H1 (cell line): ENCODE measurements around the gene ZNF37A. TPM values are rescaled to one million over a fixed set of nuclear protein-coding genes. Genes with fewer than 3 reads are reported as not detected.

Experiments
- CTCF ChIA-PET: fragments of 300-600 bp; sonication (Branson Sonifier 250); formaldehyde crosslinking; loops from one replicate; lab custom pipeline; 2021; ENCODE audit not compliant: partially characterized antibody; lab: Charles Lee
- POLR2A ChIA-PET: fragments of 300-600 bp; sonication (Branson Sonifier 250); formaldehyde crosslinking; loops from one replicate; lab custom pipeline; 2021; ENCODE audit warnings: inconsistent platforms; ENCODE audit not compliant: partially characterized antibody; lab: Charles Lee
- DNase-seq, 2 experiments: peaks; one replicate each; pipeline versions ENCODE4 v3.0.0 to v3.0.0-alpha.2; 2010 to 2022; ENCODE audit warnings: low spot score in 2 of 2, low read depth in 1 of 2, mixed read lengths in 1 of 2
- FAIRE-seq: peaks from 2 replicates; lab custom pipeline; 2011; peaks lifted over from hg19 to GRCh38; lab: Jason Lieb, UNC
- H2AFZ ChIP-seq: 2 replicates; pipeline ENCODE4 v1.8.1; 2012; ENCODE audit warnings: low read length, inconsistent platforms
- H2AK5ac ChIP-seq: 2 replicates; pipeline ENCODE4 v1.6.1; 2013; ENCODE audit warnings: low read depth, low read length
- H2BK120ac ChIP-seq: replicated peaks from 2 replicates; pipeline ENCODE3; 2013; ENCODE audit warnings: low read depth, low read length, inconsistent platforms
- H2BK12ac ChIP-seq: 2 replicates; pipeline ENCODE4 v1.6.1; 2013; ENCODE audit warnings: low read depth, low read length
- H2BK15ac ChIP-seq: 2 replicates; pipeline ENCODE4 v1.6.1; 2013; ENCODE audit warnings: low read length
- H2BK20ac ChIP-seq: 2 replicates; pipeline ENCODE4 v1.6.1; 2013; ENCODE audit warnings: low read length
- H2BK5ac ChIP-seq: 2 replicates; pipeline ENCODE4 v1.6.1; 2013; ENCODE audit warnings: low read depth, low read length
- H3K14ac ChIP-seq: 2 replicates; pipeline ENCODE4 v1.6.1; 2013; ENCODE audit warnings: inconsistent platforms; ENCODE audit not compliant: insufficient read length
- H3K18ac ChIP-seq: 2 replicates; pipeline ENCODE4 v1.6.1; 2013; ENCODE audit warnings: low read length; ENCODE audit errors: extremely low read depth
- H3K23ac ChIP-seq: 2 replicates; pipeline ENCODE4 v1.6.1; 2013; ENCODE audit warnings: inconsistent platforms; ENCODE audit not compliant: insufficient read length
- H3K23me2 ChIP-seq: 2 replicates; pipeline ENCODE4 v1.6.1; 2013; ENCODE audit warnings: low read depth, low read length
- H3K27ac ChIP-seq: 2 replicates; pipeline ENCODE4 v1.6.1; 2011; ENCODE audit warnings: low read depth, low read length, inconsistent platforms
- H3K27me3 ChIP-seq, 4 experiments: replicated peaks in 1 of 4; 1 replicate in 1 of 4; 2 replicates in 3 of 4; pipeline versions ENCODE4 v1.6.1 to v1.8.1; 2011 to 2013; ENCODE audit warnings: low read length in 3 of 4, mild to moderate bottlenecking in 3 of 4, inconsistent platforms in 2 of 4, mixed read lengths in 2 of 4, moderate library complexity in 1 of 4; ENCODE audit not compliant: control insufficient read depth in 3 of 4, insufficient read depth in 3 of 4; ENCODE audit errors: extremely low read depth in 1 of 4
- H3K36me3 ChIP-seq, 4 experiments: 2 replicates each; pipeline versions ENCODE4 v1.6.1 to v1.8.1; 2011 to 2013; ENCODE audit warnings: mild to moderate bottlenecking in 4 of 4, low read length in 3 of 4, moderate library complexity in 2 of 4, control low read depth in 1 of 4, inconsistent platforms in 1 of 4; ENCODE audit not compliant: insufficient read depth in 4 of 4, control insufficient read depth in 2 of 4
- H3K4ac ChIP-seq: replicated peaks from 2 replicates; pipeline ENCODE3; 2013; ENCODE audit warnings: low read length, low read depth, mixed read lengths, inconsistent platforms; ENCODE audit not compliant: insufficient read length
- H3K4me1 ChIP-seq, 4 experiments: replicated peaks in 1 of 4; 1 replicate in 1 of 4; 2 replicates in 3 of 4; pipeline versions ENCODE4 v1.6.1 to v1.8.1; 2011 to 2013; ENCODE audit warnings: low read length in 3 of 4, inconsistent platforms in 2 of 4, mixed read lengths in 1 of 4; ENCODE audit not compliant: insufficient read depth in 4 of 4, control insufficient read depth in 3 of 4
- H3K4me2 ChIP-seq, 2 experiments: 2 replicates each; pipeline versions ENCODE4 v1.6.1 to v1.8.1; 2011 to 2013; ENCODE audit warnings: low read depth in 2 of 2, low read length in 2 of 2, control low read depth in 1 of 2, inconsistent platforms in 1 of 2, mild to moderate bottlenecking in 1 of 2; ENCODE audit not compliant: insufficient read depth in 1 of 2
- H3K4me3 ChIP-seq, 4 experiments: fragments of 200-600, 300-600 bp in 1 of 4; sonication (generic), shearing (Covaris generic), sonication (Bioruptor Twin) in 1 of 4; 2 replicates each; pipeline versions ENCODE4 v1.5.1 to v1.8.1; 2011 to 2016; ENCODE audit warnings: low read length in 4 of 4, low read depth in 3 of 4, control low read depth in 2 of 4, inconsistent platforms in 2 of 4, mild to moderate bottlenecking in 2 of 4, mixed read lengths in 1 of 4, moderate library complexity in 1 of 4; ENCODE audit not compliant: insufficient read depth in 2 of 4; ENCODE audit errors: extremely low read depth in 1 of 4
- H3K56ac ChIP-seq: replicated peaks from 2 replicates; pipeline ENCODE3; 2013; ENCODE audit warnings: low read depth, mild to moderate bottlenecking, mixed read lengths, low read length, inconsistent platforms; ENCODE audit not compliant: insufficient read length
- H3K79me1 ChIP-seq: 2 replicates; pipeline ENCODE4 v1.6.1; 2013; ENCODE audit warnings: low read depth, low read length, control low read depth
- H3K79me2 ChIP-seq, 2 experiments: 2 replicates each; pipeline versions ENCODE4 v1.6.1 to v1.8.1; 2012 to 2013; ENCODE audit warnings: low read length in 2 of 2, mild to moderate bottlenecking in 2 of 2, inconsistent platforms in 1 of 2; ENCODE audit not compliant: insufficient read depth in 2 of 2, control insufficient read depth in 1 of 2
- H3K9ac ChIP-seq, 4 experiments: replicated peaks in 1 of 4; 1 replicate in 1 of 4; 2 replicates in 3 of 4; pipeline versions ENCODE4 v1.6.1 to v1.8.1; 2011 to 2013; ENCODE audit warnings: low read depth in 3 of 4, low read length in 3 of 4, control low read depth in 2 of 4, mild to moderate bottlenecking in 2 of 4, moderate library complexity in 2 of 4, inconsistent platforms in 1 of 4; ENCODE audit errors: extremely low read depth in 1 of 4
- H3K9me3 ChIP-seq, 2 experiments: 2 replicates each; pipeline versions ENCODE4 v1.6.1 to v1.8.1; 2012 to 2013; ENCODE audit warnings: mild to moderate bottlenecking in 2 of 2, moderate library complexity in 2 of 2, control low read depth in 1 of 2, inconsistent platforms in 1 of 2, low read depth in 1 of 2, low read length in 1 of 2, mixed read lengths in 1 of 2; ENCODE audit not compliant: insufficient read depth in 2 of 2
- H4K20me1 ChIP-seq, 2 experiments: replicated peaks in 1 of 2; 2 replicates each; pipeline versions ENCODE3 to v1.8.1; 2011 to 2013; ENCODE audit warnings: inconsistent platforms in 2 of 2, low read length in 2 of 2, mild to moderate bottlenecking in 1 of 2; ENCODE audit not compliant: insufficient read depth in 2 of 2, control insufficient read depth in 1 of 2
- H4K5ac ChIP-seq: 2 replicates; pipeline ENCODE4 v1.6.1; 2013; ENCODE audit warnings: low read length, low read depth, mixed read lengths, inconsistent platforms; ENCODE audit not compliant: insufficient read length
- H4K8ac ChIP-seq: 2 replicates; pipeline ENCODE4 v1.8.0; 2013; ENCODE audit warnings: mild to moderate bottlenecking, moderate library complexity, low read length, inconsistent platforms; ENCODE audit not compliant: insufficient read depth; ENCODE audit errors: extremely low read depth
- H4K91ac ChIP-seq: replicated peaks from 2 replicates; pipeline ENCODE3; 2013; ENCODE audit warnings: low read length, mixed read lengths, inconsistent platforms; ENCODE audit not compliant: insufficient read length
- ASH2L ChIP-seq: fragments of 200-600, 300-600 bp; sonication (generic); IDR thresholded peaks from one replicate; pipeline ENCODE4 v1.7.1; 2017; ENCODE audit warnings: low read length
- GABPA ChIP-seq: IDR thresholded peaks from 2 replicates; pipeline ENCODE4 v1.6.1; 2011; ENCODE audit warnings: mild to moderate bottlenecking, low read length, moderate library complexity, borderline replicate concordance; ENCODE audit not compliant: insufficient read depth
- GTF2F1 ChIP-seq: IDR thresholded peaks from 2 replicates; pipeline ENCODE4 v1.6.1; 2012; ENCODE audit warnings: low read depth, low read length, improper control_type of control experiment, borderline replicate concordance
- HDAC6 ChIP-seq: IDR thresholded peaks from one replicate; pipeline ENCODE4 v1.7.1; 2012; ENCODE audit warnings: low read depth, mild to moderate bottlenecking, inconsistent platforms, low read length, moderate library complexity
- JUND ChIP-seq: IDR thresholded peaks from 2 replicates; pipeline ENCODE4 v1.6.1; 2011; ENCODE audit warnings: mild to moderate bottlenecking, improper control_type of control experiment, low read length
- KDM4A ChIP-seq: IDR thresholded peaks from one replicate; pipeline ENCODE4 v1.7.1; 2012; ENCODE audit warnings: low read depth, mild to moderate bottlenecking, moderate library complexity, low read length, inconsistent platforms; ENCODE audit not compliant: severe bottlenecking
- NRF1 ChIP-seq: IDR thresholded peaks from 2 replicates; pipeline ENCODE4 v1.6.1; 2011; ENCODE audit warnings: mild to moderate bottlenecking, low read depth, low read length, improper control_type of control experiment
- POU5F1 ChIP-seq: IDR thresholded peaks from 2 replicates; pipeline ENCODE4 v1.6.1; 2011; ENCODE audit warnings: low read depth, mild to moderate bottlenecking, low read length, moderate library complexity
- RFX5 ChIP-seq: IDR thresholded peaks from 2 replicates; pipeline ENCODE4 v1.6.1; 2011; ENCODE audit warnings: low read depth, low read length, improper control_type of control experiment, borderline replicate concordance
- TAF7 ChIP-seq: optimal IDR thresholded peaks from 2 replicates; pipeline ENCODE3; 2011; ENCODE audit warnings: low read depth, mild to moderate bottlenecking, inconsistent platforms, low read length, moderate library complexity, borderline replicate concordance
- ZNF274 ChIP-seq: IDR thresholded peaks from 2 replicates; pipeline ENCODE4 v1.7.0; 2012; ENCODE audit warnings: low read length, borderline replicate concordance; ENCODE audit errors: extremely low read depth
- polyA plus RNA-seq, 7 experiments: library from polyadenylated mRNA; depleted of rRNA in 3 of 7; stranded (reverse) in 5 of 7; unstranded in 2 of 7; fragments of >200 nt in 5 of 7; fragments of 200-250 nt in 2 of 7; gene quantifications; 1 replicate in 5 of 7; 2 replicates in 1 of 7; 4 replicates in 1 of 7; pipeline versions ENCODE4 v1.2.1 to v1.2.3, GENCODE V29; 2011 to 2013; ENCODE audit warnings: missing spikeins in 2 of 7, mixed read lengths in 2 of 7
- total RNA-seq: library from RNA; stranded (reverse); fragmentation: NEBNext Ultra II Directional; extraction: Animal tissue kit (Norgen Biotek cat#: 25700); gene quantifications from 2 replicates; pipeline ENCODE4 v1.2.1, GENCODE V29; 2021
- TF ChIP-seq, protein P1 (sequence below): IDR thresholded peaks from 2 replicates; pipeline ENCODE4 v1.6.1; 2012; ENCODE audit warnings: low read length, inconsistent platforms
- TF ChIP-seq, protein P2 (sequence below): IDR thresholded peaks from 2 replicates; pipeline ENCODE4 v1.6.1; 2012; ENCODE audit warnings: inconsistent platforms

The ZNF37A gene
- total and polyA plus RNA-seq, 2 of the 8 experiments (the other 6 are each of a cell fraction or from before 2014, with no cell fraction given), result 0.97 to 12.7 TPM

DNA sequence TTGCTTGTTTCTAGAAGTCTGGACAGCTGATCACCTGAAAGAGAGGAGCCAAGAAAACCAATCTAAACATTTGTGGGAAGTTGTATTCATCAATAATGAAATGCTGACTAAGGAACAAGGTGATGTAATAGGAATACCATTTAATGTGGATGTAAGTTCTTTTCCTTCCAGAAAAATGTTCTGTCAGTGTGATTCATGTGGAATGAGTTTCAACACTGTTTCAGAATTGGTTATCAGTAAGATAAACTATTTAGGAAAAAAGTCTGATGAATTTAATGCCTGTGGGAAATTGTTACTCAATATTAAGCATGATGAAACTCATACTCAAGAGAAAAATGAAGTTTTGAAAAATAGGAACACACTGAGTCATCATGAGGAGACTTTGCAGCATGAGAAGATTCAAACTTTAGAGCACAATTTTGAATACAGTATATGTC lies 39.8 kb upstream of the ZNF37A start:
- Histone ChIP-seq H2AFZ (no peak overlapping the region), H3K4ac (no peak overlapping the region), H3K18ac (no peak overlapping the region), H3K9ac (no peak overlapping the region), H3K14ac (no peak overlapping the region), H3K4me1 (no peaks in the 10 kb centered on the region), H3K23me2 (no peaks in the 10 kb centered on the region), H3K4me3 (no peak overlapping the region), H4K8ac (no peak overlapping the region), H3K27ac (no peak overlapping the region), H3K79me2 (no peaks in the 10 kb centered on the region), H3K27me3 (no peaks in the 10 kb centered on the region), H2BK12ac (no peak overlapping the region), H3K4me2 (no peak overlapping the region), H4K91ac (no peak overlapping the region), H2BK120ac (no peak overlapping the region), H4K5ac (no peak overlapping the region), H3K79me1 (no peaks in the 10 kb centered on the region), H2BK20ac (no peak overlapping the region), H3K56ac (no peak overlapping the region), H2BK5ac (no peak overlapping the region), H4K20me1 (no peaks in the 10 kb centered on the region), H3K9me3 (peaks cover 57 to 58% of the 10 kb centered on the region in 2 experiments), H3K36me3 (peaks cover 9 to 63% (median 30%) of the 10 kb centered on the region in 4 experiments; a peak in 6 of 8 replicates), H3K23ac (no peak overlapping the region), H2AK5ac (no peak overlapping the region), H2BK15ac (no peak overlapping the region)
- TF ChIP-seq ASH2L (no peak), GABPA (no peak), NRF1 (no peak), RFX5 (no peak), POU5F1 (no peak), JUND (no peak), HDAC6 (no peak), KDM4A (no peak), ZNF274 (no peak), TAF7 (no peak), GTF2F1 (no peak)
- TF ChIP-seq, protein P1, sequence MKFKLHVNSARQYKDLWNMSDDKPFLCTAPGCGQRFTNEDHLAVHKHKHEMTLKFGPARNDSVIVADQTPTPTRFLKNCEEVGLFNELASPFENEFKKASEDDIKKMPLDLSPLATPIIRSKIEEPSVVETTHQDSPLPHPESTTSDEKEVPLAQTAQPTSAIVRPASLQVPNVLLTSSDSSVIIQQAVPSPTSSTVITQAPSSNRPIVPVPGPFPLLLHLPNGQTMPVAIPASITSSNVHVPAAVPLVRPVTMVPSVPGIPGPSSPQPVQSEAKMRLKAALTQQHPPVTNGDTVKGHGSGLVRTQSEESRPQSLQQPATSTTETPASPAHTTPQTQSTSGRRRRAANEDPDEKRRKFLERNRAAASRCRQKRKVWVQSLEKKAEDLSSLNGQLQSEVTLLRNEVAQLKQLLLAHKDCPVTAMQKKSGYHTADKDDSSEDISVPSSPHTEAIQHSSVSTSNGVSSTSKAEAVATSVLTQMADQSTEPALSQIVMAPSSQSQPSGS, result no peak
- TF ChIP-seq, protein P2, sequence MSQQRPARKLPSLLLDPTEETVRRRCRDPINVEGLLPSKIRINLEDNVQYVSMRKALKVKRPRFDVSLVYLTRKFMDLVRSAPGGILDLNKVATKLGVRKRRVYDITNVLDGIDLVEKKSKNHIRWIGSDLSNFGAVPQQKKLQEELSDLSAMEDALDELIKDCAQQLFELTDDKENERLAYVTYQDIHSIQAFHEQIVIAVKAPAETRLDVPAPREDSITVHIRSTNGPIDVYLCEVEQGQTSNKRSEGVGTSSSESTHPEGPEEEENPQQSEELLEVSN, result no peak
- ChIA-PET POLR2A (no interaction called here), CTCF (no interaction called here)
- FAIRE-seq (no peak), DNase-seq (no peak)
